Measurements from ENCODE around the gene PRKCA.
"Not testable (repeated sequence)": the region's sequence is repeated elsewhere in the genome, so short reads cannot be mapped to it uniquely, and the experiment has no call there.

Gene PRKCA

DNA sequence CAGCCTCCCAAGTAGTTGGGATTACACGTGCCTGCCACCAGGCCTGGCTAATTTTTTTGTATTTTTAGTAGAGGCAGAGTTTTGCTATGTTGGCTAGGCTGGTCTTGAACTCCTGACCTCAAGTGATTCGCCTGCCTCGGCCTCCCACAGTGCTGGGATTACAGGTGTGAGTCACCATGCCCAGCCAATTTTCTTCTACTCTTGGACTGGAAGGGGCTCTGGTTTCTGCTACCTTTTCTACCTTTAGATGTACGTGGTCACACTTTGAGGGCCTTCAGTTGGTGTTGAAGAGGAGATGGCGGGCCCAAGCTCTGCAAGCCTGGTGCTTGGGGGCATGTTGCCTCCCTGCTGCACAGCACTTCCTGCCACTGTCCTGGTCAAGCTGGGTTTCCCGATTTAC lies 173.6 kb downstream of the PRKCA start:
- TF ChIP-seq, protein P1, sequence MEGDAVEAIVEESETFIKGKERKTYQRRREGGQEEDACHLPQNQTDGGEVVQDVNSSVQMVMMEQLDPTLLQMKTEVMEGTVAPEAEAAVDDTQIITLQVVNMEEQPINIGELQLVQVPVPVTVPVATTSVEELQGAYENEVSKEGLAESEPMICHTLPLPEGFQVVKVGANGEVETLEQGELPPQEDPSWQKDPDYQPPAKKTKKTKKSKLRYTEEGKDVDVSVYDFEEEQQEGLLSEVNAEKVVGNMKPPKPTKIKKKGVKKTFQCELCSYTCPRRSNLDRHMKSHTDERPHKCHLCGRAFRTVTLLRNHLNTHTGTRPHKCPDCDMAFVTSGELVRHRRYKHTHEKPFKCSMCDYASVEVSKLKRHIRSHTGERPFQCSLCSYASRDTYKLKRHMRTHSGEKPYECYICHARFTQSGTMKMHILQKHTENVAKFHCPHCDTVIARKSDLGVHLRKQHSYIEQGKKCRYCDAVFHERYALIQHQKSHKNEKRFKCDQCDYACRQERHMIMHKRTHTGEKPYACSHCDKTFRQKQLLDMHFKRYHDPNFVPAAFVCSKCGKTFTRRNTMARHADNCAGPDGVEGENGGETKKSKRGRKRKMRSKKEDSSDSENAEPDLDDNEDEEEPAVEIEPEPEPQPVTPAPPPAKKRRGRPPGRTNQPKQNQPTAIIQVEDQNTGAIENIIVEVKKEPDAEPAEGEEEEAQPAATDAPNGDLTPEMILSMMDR (IDR thresholded peaks at IDR 0.05; ENCODE audit: low read depth, low read length), result no peak
- no peak overlapping the region for H3K4me3 ChIP-seq (ENCODE audit: low read depth, low read length)

GRCh38 chr17:66477615-66478283 lies 175.3 kb downstream of the PRKCA start:
- no peak overlapping the region for H3K4me3 ChIP-seq (ENCODE audit: low read depth, low read length)
- TF ChIP-seq, protein P1 (IDR thresholded peaks at IDR 0.05; ENCODE audit: low read depth, low read length), result no peak

GRCh38 chr17:66479230-66479889 lies 176.9 kb downstream of the PRKCA start:
- not testable (repeated sequence) for H3K4me3 ChIP-seq (ENCODE audit: low read depth, low read length)

DNA sequence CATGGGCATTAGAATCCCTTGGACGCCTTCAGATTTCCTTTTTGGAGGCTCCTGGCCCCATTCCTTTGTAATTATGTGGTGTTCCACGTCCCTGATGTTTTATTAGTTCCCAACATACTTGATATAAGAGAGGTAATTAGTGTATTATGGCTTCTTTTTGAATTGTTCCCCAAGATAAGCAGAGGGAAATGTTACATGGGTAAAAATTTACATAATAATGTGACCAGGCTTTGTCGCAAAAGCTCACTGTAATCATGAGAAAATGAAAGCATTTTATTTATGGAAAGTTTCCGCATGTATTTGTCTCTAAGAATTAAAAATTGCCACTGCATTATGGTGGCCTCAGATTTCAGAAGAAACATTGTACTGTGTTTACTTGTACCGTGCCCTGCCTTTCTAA lies 177.8 kb downstream of the PRKCA start:
- H3K4me3 ChIP-seq (ENCODE audit: low read depth, low read length), result no peak overlapping the region
- TF ChIP-seq, protein P1 (IDR thresholded peaks at IDR 0.05; ENCODE audit: low read depth, low read length), result no peak

DNA sequence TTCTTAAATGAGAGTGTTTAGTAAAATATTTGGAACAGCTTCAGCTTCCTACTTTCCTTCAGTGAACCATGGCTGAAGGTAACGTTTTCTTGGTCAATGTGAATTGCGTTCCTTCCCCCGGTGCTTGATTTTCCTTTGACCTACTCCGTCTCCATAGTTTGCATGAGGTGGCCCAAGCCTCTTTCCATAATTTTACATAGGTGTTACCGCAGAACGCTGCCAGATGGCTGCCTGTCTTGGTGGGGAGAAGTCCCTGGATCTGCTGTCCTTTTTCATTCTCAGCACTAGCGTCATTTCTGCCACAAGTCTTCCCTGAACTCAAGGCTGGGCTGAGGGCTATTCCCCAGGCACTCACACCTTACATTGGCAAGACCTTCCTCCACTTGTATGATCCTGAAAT lies 178.4 kb downstream of the PRKCA start:
- H3K4me3 ChIP-seq (ENCODE audit: low read depth, low read length), result no peak overlapping the region
- TF ChIP-seq, protein P1 (IDR thresholded peaks at IDR 0.05; ENCODE audit: low read depth, low read length), result no peak

GRCh38 chr17:66481271-66481670 lies 178.9 kb downstream of the PRKCA start:
- H3K4me3 ChIP-seq (ENCODE audit: low read depth, low read length), result no peak overlapping the region
- TF ChIP-seq, protein P1 (IDR thresholded peaks at IDR 0.05; ENCODE audit: low read depth, low read length), result no peak

GRCh38 chr17:66483906-66484305 lies 181.5 kb downstream of the PRKCA start:
- TF ChIP-seq, protein P1 (IDR thresholded peaks at IDR 0.05; ENCODE audit: low read depth, low read length), result no peak
- H3K4me3 ChIP-seq (ENCODE audit: low read depth, low read length), result no peak overlapping the region

Measured in WI38 (cell line).